ENCODE measurements around the gene GRM7. TPM values are rescaled to one million over a fixed set of nuclear protein-coding genes. Genes with fewer than 3 reads are reported as not detected.

The GRM7 gene
- total RNA-seq, 2 donors from 2014 or later, result 1.1 to 1.3 TPM

DNA sequence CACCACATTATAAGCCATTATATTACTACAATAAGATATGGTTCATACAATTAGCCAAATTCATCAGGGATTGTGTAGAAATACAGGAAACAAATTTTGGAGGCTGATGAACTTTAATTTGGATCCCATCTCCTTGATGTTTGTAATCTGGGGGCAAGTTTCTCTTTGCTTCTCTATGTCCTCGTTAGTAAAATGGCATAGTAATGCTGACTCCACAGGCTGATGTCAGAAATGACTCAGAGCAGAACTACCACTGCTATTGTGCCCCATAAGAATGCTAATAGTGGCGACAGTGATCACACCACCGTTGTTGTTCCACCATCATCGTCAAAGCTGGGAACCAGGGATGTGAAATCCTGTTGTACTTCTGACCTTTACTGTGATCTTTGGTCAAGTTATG lies 918.4 kb downstream of the GRM7 start:
- no peak for DNase-seq (ENCODE audit: low spot score)
- intact Hi-C loops (cut with DNase I), result no loop called here

DNA sequence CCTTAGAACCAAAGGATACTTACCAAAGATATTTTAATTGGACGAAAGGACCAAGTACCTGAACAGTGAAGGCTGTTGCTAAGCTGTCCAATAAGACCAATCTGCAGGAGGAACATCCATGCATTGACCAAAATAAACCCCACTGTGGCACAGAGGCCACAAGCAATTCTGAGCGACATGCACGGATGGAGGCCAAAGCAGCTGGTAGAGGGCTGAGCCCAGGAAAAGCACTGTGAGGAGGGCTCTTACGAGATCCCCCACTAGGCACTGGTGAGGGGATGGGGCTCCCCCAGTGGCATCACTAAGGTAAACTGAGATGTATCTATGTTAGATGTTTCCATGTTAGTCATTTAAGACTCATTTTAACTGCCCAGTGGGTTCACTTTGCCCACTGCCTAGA lies 920.5 kb downstream of the GRM7 start:
- no peak for DNase-seq (ENCODE audit: low spot score)
- intact Hi-C loops (cut with DNase I), result no loop called here

DNA sequence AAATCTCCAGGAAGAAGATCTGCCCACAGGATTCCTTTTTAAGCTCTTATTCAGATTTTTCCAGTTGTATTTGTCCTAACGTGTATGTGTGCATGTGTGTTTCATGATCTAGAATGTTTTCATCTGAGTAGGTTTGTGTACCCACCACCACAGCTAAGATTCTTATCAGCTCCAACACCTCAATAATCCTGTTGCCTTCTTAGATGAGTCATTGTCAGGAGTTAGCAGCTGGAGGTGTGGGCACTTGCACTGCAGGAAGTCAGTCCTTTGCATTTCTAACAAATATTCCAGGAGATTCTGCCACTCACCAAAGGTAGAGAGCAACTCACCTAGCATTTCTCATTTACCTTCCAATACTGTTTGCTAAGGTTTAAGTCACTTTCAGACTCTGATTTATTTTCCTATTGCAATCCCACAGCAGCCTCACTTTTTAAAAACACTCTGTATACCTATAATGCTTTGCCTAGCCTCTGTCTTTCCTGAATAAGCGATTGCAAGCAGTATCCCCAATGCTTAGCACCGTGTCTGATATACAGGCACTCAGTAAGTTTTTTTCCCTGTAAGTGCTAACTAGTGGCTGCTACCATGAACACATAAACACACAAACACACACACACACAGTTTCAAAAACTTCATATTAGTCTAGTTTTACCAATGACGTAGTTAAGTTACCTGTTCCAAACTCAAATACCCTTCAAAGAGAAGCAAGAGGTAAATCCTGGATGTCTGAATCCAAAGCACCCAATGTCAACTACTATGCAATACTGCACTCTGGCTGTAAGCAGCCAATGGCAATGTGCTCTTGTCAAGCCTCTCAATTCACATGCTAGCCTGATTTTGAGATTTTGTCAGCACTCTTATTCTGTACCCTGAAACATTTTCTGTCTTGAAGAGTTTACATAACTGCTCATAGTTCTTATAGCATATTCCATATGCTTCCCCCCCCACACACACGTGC lies 927.2 kb downstream of the GRM7 start:
- no peak for DNase-seq (ENCODE audit: low spot score)
- intact Hi-C loops (cut with DNase I), result no loop called here

DNA sequence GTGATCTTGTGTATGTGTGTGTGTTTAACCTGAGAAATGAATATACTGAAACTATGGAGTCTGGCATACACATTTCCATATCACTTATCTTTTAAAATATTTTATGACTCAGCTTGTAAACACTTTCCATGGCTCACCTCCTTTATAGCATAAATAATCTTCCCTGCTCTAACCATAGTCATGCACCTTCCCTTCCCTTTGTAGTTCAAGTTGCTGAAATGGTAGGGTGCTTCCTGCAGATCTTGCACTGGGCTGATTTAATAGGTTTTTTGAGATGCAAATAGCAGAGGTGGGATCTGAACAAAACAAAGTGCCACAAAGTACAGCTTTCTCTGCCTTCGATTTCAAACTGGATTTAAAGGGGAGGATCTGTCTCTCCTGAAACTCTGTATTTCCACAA lies 928.0 kb downstream of the GRM7 start:
- no peak for DNase-seq (ENCODE audit: low spot score)
- intact Hi-C loops (cut with DNase I), result no loop called here

DNA sequence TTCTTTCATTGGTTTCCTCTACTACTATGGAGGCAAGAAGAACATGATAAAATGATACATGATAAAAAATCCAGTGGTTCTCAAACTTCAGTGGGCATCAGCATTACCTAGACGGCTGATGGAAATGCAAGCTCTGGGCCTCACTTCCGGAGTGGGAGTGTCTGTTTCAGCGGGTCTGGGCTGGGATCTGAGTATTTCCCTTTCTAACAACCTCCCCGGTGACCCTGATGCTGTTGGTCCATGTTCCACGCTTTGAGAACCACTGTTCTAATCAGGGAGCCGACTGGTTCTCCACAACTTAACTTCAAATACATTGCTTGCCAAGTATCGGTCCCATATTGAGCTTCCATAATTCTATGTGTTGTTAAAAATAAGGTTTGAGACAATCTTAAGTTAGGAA lies 928.4 kb downstream of the GRM7 start:
- DNase-seq (ENCODE audit: low spot score), result no peak
- intact Hi-C loops (cut with DNase I), result no loop called here

DNA sequence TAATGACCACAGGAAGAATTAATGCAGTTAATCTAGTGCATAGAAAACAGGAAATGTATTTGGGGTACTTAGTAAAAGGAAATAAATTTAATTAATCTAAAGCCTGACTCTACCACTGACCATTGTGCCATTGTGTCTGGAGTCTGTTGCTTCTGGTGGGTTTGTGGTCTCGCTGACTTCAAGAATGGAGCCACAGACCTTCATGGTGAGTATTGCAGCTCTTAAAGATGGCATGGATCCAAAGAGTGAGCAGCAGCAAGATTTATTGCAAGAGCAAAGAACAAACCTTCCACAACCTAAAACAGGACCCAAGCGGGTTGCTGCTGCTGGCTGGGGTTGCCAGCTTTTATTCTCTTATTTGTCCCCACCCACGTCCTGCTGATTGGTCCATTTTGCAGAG lies 929.2 kb downstream of the GRM7 start:
- no peak for DNase-seq (ENCODE audit: low spot score)
- intact Hi-C loops (cut with DNase I), result no loop called here

All from posterior vena cava (tissue), 2 donors.